ENCODE data around the gene CD44. TPM values are rescaled to one million over a fixed set of nuclear protein-coding genes. Genes with fewer than 3 reads are reported as not detected.

CD44 gene
- polyA plus RNA-seq, 2 of the 4 experiments (the other 2 are of a cell fraction), result 309 to 585 TPM

DNA sequence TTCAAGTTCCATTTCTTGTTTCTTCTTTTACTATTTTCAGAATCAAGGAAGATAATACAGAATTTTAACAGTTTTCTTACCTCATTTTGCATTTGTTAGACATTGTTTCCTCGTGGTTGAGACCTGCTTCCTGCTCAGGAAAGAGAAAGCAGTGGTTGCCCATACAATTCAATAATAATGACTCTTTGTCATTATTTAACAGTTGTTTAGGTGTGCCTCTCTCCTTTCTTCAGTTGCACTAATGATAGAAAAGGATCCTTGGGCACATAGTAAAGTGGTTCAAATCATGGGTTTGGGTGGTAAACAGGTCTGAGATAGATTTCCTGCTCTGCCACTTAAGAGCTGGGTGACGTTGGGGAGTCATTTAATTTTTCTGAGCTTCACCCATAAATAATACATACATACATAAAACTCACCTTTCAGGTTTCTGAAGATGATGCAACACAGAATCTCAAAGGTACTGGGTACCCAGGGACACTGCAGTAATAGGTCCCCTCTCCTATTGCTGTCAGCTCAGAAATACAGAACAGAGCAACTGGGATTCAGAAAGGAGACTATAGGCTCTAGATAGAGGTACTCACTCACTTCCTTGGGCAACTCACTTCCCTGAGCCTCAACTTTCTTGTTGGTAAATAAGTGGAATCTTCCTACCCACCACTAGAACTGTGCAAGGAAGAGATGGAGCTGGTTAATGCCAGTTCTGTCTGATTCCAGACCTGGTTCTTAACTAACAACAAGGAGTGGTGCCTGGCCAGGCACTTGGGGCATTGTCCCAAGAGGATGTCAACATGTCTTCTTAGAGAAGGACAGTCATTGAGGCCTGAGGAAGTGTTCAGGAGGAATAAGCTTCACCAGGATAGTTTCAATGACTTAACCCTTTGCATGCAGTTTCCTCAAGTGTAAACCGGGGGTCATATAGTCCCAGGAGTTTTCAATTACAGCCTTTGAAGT lies 34.9 kb downstream of the CD44 start:
- TF ChIP-seq TFCP2L1 (CRISPR knock-in tag; IDR thresholded peaks at IDR 0.05) (no peak), TP53 (CRISPR knock-in tag; IDR thresholded peaks at IDR 0.05) (no peak), KDM5A (IDR thresholded peaks at IDR 0.05) (no peak), HOXA7 (CRISPR knock-in tag; IDR thresholded peaks at IDR 0.05) (no peak), POLR2AphosphoS2 (conservative IDR thresholded peaks at IDR 0.05; ENCODE audit: low read length) (no peak), HDAC2 (IDR thresholded peaks at IDR 0.05) (no peak)
- TF ChIP-seq, protein P1, sequence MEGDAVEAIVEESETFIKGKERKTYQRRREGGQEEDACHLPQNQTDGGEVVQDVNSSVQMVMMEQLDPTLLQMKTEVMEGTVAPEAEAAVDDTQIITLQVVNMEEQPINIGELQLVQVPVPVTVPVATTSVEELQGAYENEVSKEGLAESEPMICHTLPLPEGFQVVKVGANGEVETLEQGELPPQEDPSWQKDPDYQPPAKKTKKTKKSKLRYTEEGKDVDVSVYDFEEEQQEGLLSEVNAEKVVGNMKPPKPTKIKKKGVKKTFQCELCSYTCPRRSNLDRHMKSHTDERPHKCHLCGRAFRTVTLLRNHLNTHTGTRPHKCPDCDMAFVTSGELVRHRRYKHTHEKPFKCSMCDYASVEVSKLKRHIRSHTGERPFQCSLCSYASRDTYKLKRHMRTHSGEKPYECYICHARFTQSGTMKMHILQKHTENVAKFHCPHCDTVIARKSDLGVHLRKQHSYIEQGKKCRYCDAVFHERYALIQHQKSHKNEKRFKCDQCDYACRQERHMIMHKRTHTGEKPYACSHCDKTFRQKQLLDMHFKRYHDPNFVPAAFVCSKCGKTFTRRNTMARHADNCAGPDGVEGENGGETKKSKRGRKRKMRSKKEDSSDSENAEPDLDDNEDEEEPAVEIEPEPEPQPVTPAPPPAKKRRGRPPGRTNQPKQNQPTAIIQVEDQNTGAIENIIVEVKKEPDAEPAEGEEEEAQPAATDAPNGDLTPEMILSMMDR (IDR thresholded peaks at IDR 0.05), result no peak
- 81% methylated on average over 3 of the region's 3 CpGs for WGBS (ENCODE audit: missing lambda C conversion rate)
- no peaks in the 10 kb centered on the region for H3K9me3 ChIP-seq
- no peak for DNase-seq (ENCODE audit: low read depth in 1 of 2, low spot score in 1 of 2)
- ChIA-PET CTCF (interaction anchor here (1.0 to 3.5 kb wide), 3 partner anchors 11 to 219 kb away, joined by 3 to 11 read pairs (median 3); no protein-coding TSS in a partner anchor), POLR2A (interaction anchor here (0.9 kb wide), 1 partner anchor 35 kb away, joined by 4 read pairs; the partner anchor contains the start of gene CD44)
- peak in 1 of 2 experiments; percentile 39; a peak in 3 of 6 replicates for ATAC-seq
- peak overlapping the region; percentile 52 for H3K4me2 ChIP-seq
- FAIRE-seq, result no peak
- peak overlapping the region; percentile 57 to 81 for H3K27ac ChIP-seq
- H3K4me3 ChIP-seq, result no peak overlapping the region
- peaks cover 69% of the 10 kb centered on the region for H3K4me1 ChIP-seq

DNA sequence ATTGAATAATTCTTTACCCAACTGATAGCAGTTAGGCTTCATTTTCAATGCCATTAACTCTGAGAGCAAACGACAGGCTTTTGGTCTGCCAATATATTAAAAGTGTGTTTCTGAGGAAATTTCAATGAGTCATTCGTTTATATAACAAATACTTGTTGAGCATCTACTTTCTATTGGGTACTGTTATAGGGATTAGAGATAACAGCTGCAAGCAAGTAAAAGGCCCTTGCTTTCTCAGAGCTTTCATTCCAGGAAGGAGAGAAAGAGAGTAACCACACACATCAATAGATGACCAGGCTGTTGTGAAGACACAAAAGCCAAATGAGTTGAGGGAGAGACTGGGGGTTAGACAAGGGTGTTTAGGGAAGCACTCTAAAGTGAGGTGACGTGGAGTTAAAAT lies 35.7 kb downstream of the CD44 start:
- TF ChIP-seq JUNB (IDR thresholded peaks at IDR 0.05), result 0 out of 2 replicates have a peak, but pooled peaks have one; percentile 12
- TF ChIP-seq MAX (IDR thresholded peaks at IDR 0.05), result no peak
- no peak for TF ChIP-seq FOSL2 (IDR thresholded peaks at IDR 0.05)
- TF ChIP-seq FOSL2 (CRISPR knock-in tag; IDR thresholded peaks at IDR 0.05), result peak; percentile 38
- no peak for TF ChIP-seq KDM1A (IDR thresholded peaks at IDR 0.05; ENCODE audit: low read depth)
- TF ChIP-seq ZNF302 (CRISPR knock-in tag; IDR thresholded peaks at IDR 0.05), result no peak
- no peaks in the 10 kb centered on the region for H3K9me3 ChIP-seq
- ATAC-seq (peak in 1 of 2 experiments; percentile 27; a peak in 2 of 6 replicates), DNase-seq (ENCODE audit: low read depth in 1 of 2, low spot score in 1 of 2) (no peak), FAIRE-seq (no peak)
- peaks cover 70% of the 10 kb centered on the region for H3K4me1 ChIP-seq
- H3K4me2 ChIP-seq, result peak overlapping the region; percentile 52
- CTCF ChIA-PET, result interaction anchor here (1.0 to 3.5 kb wide), 4 partner anchors 9 to 211 kb away, joined by 3 to 11 read pairs (median 3); no protein-coding TSS in a partner anchor
- 31% methylated on average over 3 of the region's 3 CpGs for WGBS (ENCODE audit: missing lambda C conversion rate)
- no peak overlapping the region for H3K4me3 ChIP-seq
- POLR2A ChIA-PET, result interaction anchor here (0.9 kb wide), 1 partner anchor 35 kb away, joined by 4 read pairs; the partner anchor contains the start of gene CD44
- H3K27ac ChIP-seq, result peak overlapping the region; percentile 57 to 81

DNA sequence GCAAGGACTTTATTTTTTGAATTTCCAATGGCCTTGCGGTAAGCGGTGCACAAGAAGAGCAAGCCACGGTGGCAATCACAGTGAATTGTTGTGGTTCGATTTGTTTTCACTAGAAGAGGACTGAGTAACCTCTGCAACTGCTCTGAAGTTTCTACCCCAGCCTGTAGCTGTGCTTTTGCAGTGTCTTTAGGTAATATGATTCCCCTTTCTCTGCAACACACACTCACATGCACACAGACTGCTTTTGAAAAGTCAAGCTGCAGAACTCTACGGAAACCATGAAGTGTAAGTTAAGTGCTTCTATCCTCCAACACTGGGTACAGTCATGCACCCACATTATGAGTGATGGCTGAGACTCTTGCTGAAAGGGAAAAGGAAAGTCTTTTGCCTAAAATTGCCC lies 38.4 kb downstream of the CD44 start:
- POLR2A ChIA-PET, result no interaction called here
- Histone ChIP-seq H3K27ac (peak overlapping the region in 1 of 2 experiments; percentile 78; a peak in 2 of 6 replicates), H3K9me3 (no peaks in the 10 kb centered on the region), H3K4me3 (no peak overlapping the region), H3K4me2 (no peak overlapping the region), H3K4me1 (peaks cover 71% of the 10 kb centered on the region)
- ATAC-seq (no peak), FAIRE-seq (no peak), DNase-seq (ENCODE audit: low read depth in 1 of 2, low spot score in 1 of 2) (no peak)
- CTCF ChIA-PET, result interaction anchor here (1.1 kb wide), 2 partner anchors 12 to 25 kb away, joined by 3 read pairs; no protein-coding TSS in a partner anchor
- 92% methylated on average over 5 of the region's 5 CpGs for WGBS (ENCODE audit: missing lambda C conversion rate)
- TF ChIP-seq ZSCAN20 (CRISPR knock-in tag; IDR thresholded peaks at IDR 0.05) (no peak), POLR2A (IDR thresholded peaks at IDR 0.05; ENCODE audit: low read length) (no peak), CBX2 (IDR thresholded peaks at IDR 0.05; ENCODE audit: borderline replicate concordance, low read depth) (no peak), FOXS1 (CRISPR knock-in tag; IDR thresholded peaks at IDR 0.05) (no peak), MAFK (IDR thresholded peaks at IDR 0.05; ENCODE audit: partially characterized antibody) (no peak), TP53 (CRISPR knock-in tag; IDR thresholded peaks at IDR 0.05) (no peak), EP300 (IDR thresholded peaks at IDR 0.05) (no peak), SREBF2 (IDR thresholded peaks at IDR 0.05) (no peak), ATOH8 (CRISPR knock-in tag; IDR thresholded peaks at IDR 0.05; ENCODE audit: low read depth) (no peak), EHMT2 (IDR thresholded peaks at IDR 0.05; ENCODE audit: low read depth) (no peak), CBX8 (IDR thresholded peaks at IDR 0.05) (no peak), NR3C1 (IDR thresholded peaks at IDR 0.05) (no peak), PHF8 (IDR thresholded peaks at IDR 0.05; ENCODE audit: borderline replicate concordance, low read depth) (no peak), HOXA7 (CRISPR knock-in tag; IDR thresholded peaks at IDR 0.05) (no peak), HOXB13 (CRISPR knock-in tag; IDR thresholded peaks at IDR 0.05; ENCODE audit: low read depth) (no peak), RNF2 (IDR thresholded peaks at IDR 0.05; ENCODE audit: borderline replicate concordance, low read depth) (no peak)
- TF ChIP-seq, protein P2, sequence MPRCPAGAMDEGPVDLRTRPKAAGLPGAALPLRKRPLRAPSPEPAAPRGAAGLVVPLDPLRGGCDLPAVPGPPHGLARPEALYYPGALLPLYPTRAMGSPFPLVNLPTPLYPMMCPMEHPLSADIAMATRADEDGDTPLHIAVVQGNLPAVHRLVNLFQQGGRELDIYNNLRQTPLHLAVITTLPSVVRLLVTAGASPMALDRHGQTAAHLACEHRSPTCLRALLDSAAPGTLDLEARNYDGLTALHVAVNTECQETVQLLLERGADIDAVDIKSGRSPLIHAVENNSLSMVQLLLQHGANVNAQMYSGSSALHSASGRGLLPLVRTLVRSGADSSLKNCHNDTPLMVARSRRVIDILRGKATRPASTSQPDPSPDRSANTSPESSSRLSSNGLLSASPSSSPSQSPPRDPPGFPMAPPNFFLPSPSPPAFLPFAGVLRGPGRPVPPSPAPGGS (IDR thresholded peaks at IDR 0.05), result no peak
- TF ChIP-seq, protein P3, sequence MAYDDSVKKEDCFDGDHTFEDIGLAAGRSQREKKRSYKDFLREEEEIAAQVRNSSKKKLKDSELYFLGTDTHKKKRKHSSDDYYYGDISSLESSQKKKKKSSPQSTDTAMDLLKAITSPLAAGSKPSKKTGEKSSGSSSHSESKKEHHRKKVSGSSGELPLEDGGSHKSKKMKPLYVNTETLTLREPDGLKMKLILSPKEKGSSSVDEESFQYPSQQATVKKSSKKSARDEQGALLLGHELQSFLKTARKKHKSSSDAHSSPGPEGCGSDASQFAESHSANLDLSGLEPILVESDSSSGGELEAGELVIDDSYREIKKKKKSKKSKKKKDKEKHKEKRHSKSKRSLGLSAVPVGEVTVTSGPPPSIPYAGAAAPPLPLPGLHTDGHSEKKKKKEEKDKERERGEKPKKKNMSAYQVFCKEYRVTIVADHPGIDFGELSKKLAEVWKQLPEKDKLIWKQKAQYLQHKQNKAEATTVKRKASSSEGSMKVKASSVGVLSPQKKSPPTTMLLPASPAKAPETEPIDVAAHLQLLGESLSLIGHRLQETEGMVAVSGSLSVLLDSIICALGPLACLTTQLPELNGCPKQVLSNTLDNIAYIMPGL (CRISPR knock-in tag; IDR thresholded peaks at IDR 0.05; ENCODE audit: borderline replicate concordance), result no peak

Data from A549 (cell line).